SK-N-SH treated with all-trans-retinoic acid at 6 μM for 48 hours (cell line): ENCODE data around the gene EGFLAM.

Source experiments
- ATAC-seq: fragments of 200-7000 bp; cut with Tn5 transposase; 3 replicates; pipeline ENCODE4 v1.9.1; 2020; ENCODE audit warnings: mild to moderate bottlenecking, moderate library complexity
- ARNTL ChIP-seq: fragments of 450-650 bp; formaldehyde crosslinking; IDR thresholded peaks from 2 replicates; pipeline ENCODE4 v1.5.0; 2020; ENCODE audit warnings: low read depth, mild to moderate bottlenecking, moderate library complexity, borderline replicate concordance
- CREB5 ChIP-seq: fragments of 250-450 bp; sonication (Bioruptor Pico); IDR thresholded peaks from 2 replicates; pipeline ENCODE4 v1.5.1; 2020; ENCODE audit warnings: low read depth, mild to moderate bottlenecking, moderate library complexity
- CSDC2 ChIP-seq: fragments of 250-450 bp; sonication (Bioruptor Pico); IDR thresholded peaks from 2 replicates; pipeline ENCODE4 v1.5.0; 2020; ENCODE audit warnings: mild to moderate bottlenecking, moderate library complexity
- ESRRG ChIP-seq: fragments of 250-450 bp; sonication (Bioruptor Pico); IDR thresholded peaks from 2 replicates; pipeline ENCODE4 v1.6.1; 2021; ENCODE audit warnings: mild to moderate bottlenecking
- GLIS3 ChIP-seq: fragments of 250-450 bp; sonication (Bioruptor Pico); IDR thresholded peaks from 2 replicates; pipeline ENCODE4 v1.5.0; 2020; ENCODE audit warnings: mild to moderate bottlenecking, moderate library complexity
- ISL1 ChIP-seq: fragments of 250-450 bp; sonication (Bioruptor Pico); IDR thresholded peaks from 2 replicates; pipeline ENCODE4 v2.1.2; 2022; ENCODE audit warnings: mild to moderate bottlenecking, moderate library complexity
- OSR1 ChIP-seq: fragments of 250-450 bp; sonication (Bioruptor Pico); IDR thresholded peaks from 2 replicates; pipeline ENCODE4 v1.8.0; 2022; ENCODE audit warnings: moderate library complexity, mild to moderate bottlenecking, inconsistent platforms
- PATZ1 ChIP-seq: fragments of 250-450 bp; sonication (Bioruptor Pico); IDR thresholded peaks from 2 replicates; pipeline ENCODE4 v1.8.0; 2020; ENCODE audit warnings: mild to moderate bottlenecking, moderate library complexity, borderline replicate concordance
- POU6F1 ChIP-seq: fragments of 250-450 bp; sonication (Bioruptor Pico); IDR thresholded peaks from 2 replicates; pipeline ENCODE4 v1.8.0; 2021; ENCODE audit warnings: low read depth, mild to moderate bottlenecking, moderate library complexity, borderline replicate concordance
- PPARA ChIP-seq: fragments of 250-450 bp; sonication (Bioruptor Pico); IDR thresholded peaks from 2 replicates; pipeline ENCODE4 v1.5.0; 2020; ENCODE audit warnings: mild to moderate bottlenecking, borderline replicate concordance
- RARB ChIP-seq: fragments of 250-450 bp; sonication (Bioruptor Pico); IDR thresholded peaks from 2 replicates; pipeline ENCODE4 v1.8.0; 2021; ENCODE audit warnings: mild to moderate bottlenecking, moderate library complexity
- SNAI2 ChIP-seq: fragments of 250-450 bp; sonication (Bioruptor Pico); IDR thresholded peaks from 2 replicates; pipeline ENCODE4 v1.5.0; 2020; ENCODE audit warnings: mild to moderate bottlenecking, moderate library complexity
- TCF4 ChIP-seq: fragments of 250-450 bp; sonication (Bioruptor Pico); IDR thresholded peaks from 2 replicates; pipeline ENCODE4 v1.8.0; 2021; ENCODE audit warnings: mild to moderate bottlenecking, moderate library complexity, borderline replicate concordance
- TOX ChIP-seq: fragments of 250-450 bp; sonication (Bioruptor Pico); IDR thresholded peaks from 2 replicates; pipeline ENCODE4 v1.8.0; 2021; ENCODE audit warnings: mild to moderate bottlenecking, moderate library complexity, borderline replicate concordance
- TSHZ2 ChIP-seq: fragments of 250-450 bp; sonication (Bioruptor Pico); IDR thresholded peaks from 2 replicates; pipeline ENCODE4 v1.5.0; 2020; ENCODE audit warnings: mild to moderate bottlenecking, moderate library complexity
- ZC3H10 ChIP-seq: fragments of 250-450 bp; sonication (Bioruptor Pico); IDR thresholded peaks from 2 replicates; pipeline ENCODE4 v1.5.1; 2021; ENCODE audit warnings: mild to moderate bottlenecking, moderate library complexity
- ZFP3 ChIP-seq: fragments of 250-450 bp; sonication (Bioruptor Pico); IDR thresholded peaks from 2 replicates; pipeline ENCODE4 v1.5.0; 2020; ENCODE audit warnings: mild to moderate bottlenecking, moderate library complexity
- ZNF565 ChIP-seq: fragments of 450-650 bp; formaldehyde crosslinking; conservative IDR thresholded peaks from 2 replicates; pipeline ENCODE4 v1.5.0; 2020; ENCODE audit warnings: low read depth, mild to moderate bottlenecking, moderate library complexity
- ZNF70 ChIP-seq: fragments of 450-650 bp; formaldehyde crosslinking; IDR thresholded peaks from 2 replicates; pipeline ENCODE4 v1.5.0; 2020; ENCODE audit warnings: mild to moderate bottlenecking, moderate library complexity
- ZNF8 ChIP-seq: fragments of 450-650 bp; formaldehyde crosslinking; IDR thresholded peaks from 2 replicates; pipeline ENCODE4 v1.5.0; 2020; ENCODE audit warnings: mild to moderate bottlenecking, moderate library complexity
- TF ChIP-seq, protein P1 (sequence below): fragments of 250-450 bp; sonication (Bioruptor Pico); IDR thresholded peaks from 2 replicates; pipeline ENCODE4 v1.5.1; 2021; ENCODE audit warnings: mild to moderate bottlenecking, moderate library complexity

The EGFLAM gene

GRCh38 chr5:38297830-38298608 lies 39.7 kb downstream of the EGFLAM start:
- TF ChIP-seq PATZ1 (CRISPR knock-in tag) (no peak), POU6F1 (CRISPR knock-in tag) (no peak), ESRRG (CRISPR knock-in tag) (no peak), ARNTL (CRISPR knock-in tag) (no peak), PPARA (CRISPR knock-in tag) (no peak), TCF4 (CRISPR knock-in tag) (no peak), ZC3H10 (no peak), CREB5 (CRISPR knock-in tag) (no peak), RARB (CRISPR knock-in tag) (no peak), OSR1 (CRISPR knock-in tag) (no peak), TSHZ2 (no peak), TOX (CRISPR knock-in tag) (no peak), ZNF8 (CRISPR knock-in tag) (no peak), ISL1 (CRISPR knock-in tag) (no peak), ZNF565 (CRISPR knock-in tag) (no peak), ZFP3 (CRISPR knock-in tag) (no peak), CSDC2 (CRISPR knock-in tag) (no peak), SNAI2 (CRISPR knock-in tag) (no peak), ZNF70 (CRISPR knock-in tag) (no peak)
- TF ChIP-seq, protein P1, sequence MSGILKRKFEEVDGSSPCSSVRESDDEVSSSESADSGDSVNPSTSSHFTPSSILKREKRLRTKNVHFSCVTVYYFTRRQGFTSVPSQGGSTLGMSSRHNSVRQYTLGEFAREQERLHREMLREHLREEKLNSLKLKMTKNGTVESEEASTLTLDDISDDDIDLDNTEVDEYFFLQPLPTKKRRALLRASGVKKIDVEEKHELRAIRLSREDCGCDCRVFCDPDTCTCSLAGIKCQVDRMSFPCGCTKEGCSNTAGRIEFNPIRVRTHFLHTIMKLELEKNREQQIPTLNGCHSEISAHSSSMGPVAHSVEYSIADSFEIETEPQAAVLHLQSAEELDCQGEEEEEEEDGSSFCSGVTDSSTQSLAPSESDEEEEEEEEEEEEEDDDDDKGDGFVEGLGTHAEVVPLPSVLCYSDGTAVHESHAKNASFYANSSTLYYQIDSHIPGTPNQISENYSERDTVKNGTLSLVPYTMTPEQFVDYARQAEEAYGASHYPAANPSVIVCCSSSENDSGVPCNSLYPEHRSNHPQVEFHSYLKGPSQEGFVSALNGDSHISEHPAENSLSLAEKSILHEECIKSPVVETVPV (CRISPR knock-in tag): no peak
- ATAC-seq: no peak

- no peak for ATAC-seq
- TF ChIP-seq ZNF8 (CRISPR knock-in tag): no peak
- TF ChIP-seq ARNTL (CRISPR knock-in tag): no peak
- TF ChIP-seq TSHZ2: no peak
- TF ChIP-seq, protein P1 (CRISPR knock-in tag): no peak
- TF ChIP-seq ZC3H10: no peak
- no peak for TF ChIP-seq PATZ1 (CRISPR knock-in tag)
- TF ChIP-seq RARB (CRISPR knock-in tag): no peak
- no peak for TF ChIP-seq CSDC2 (CRISPR knock-in tag)
- no peak for TF ChIP-seq TOX (CRISPR knock-in tag)
- no peak for TF ChIP-seq OSR1 (CRISPR knock-in tag)
- TF ChIP-seq ZNF565 (CRISPR knock-in tag): no peak
- TF ChIP-seq GLIS3 (CRISPR knock-in tag): no peak
These were observed 41.2 kb downstream of the EGFLAM start for GRCh38 chr5:38299585-38299984.
